RCC 7860 (cell line): Measurements from ENCODE around the gene TPH2.
A peak's percentile ranks its signal among the peaks of the same experiment; 100 is the strongest.

Source experiments
- DNase-seq: peaks from one replicate; pipeline ENCODE4 v3.0.0-alpha.2; 2015; ENCODE audit warnings: low spot score
- FAIRE-seq: peaks from 2 replicates; lab custom pipeline; 2012; peaks lifted over from hg19 to GRCh38; lab: Jason Lieb, UNC

Gene TPH2

GRCh38 chr12:71938728-71939385 lies at the start of gene TPH2:
TSS of gene TPH2 (plus strand) at chr12:71938845. CDS start at chr12:71938987, 142 bp downstream.
- FAIRE-seq = no peak
- peak; percentile 23 for DNase-seq

- no peak for FAIRE-seq
- no peak for DNase-seq
Observed at GRCh38 chr12:71890475-71890874, 48.2 kb upstream of the TPH2 start.

GRCh38 chr12:71892059-71892458 lies 46.6 kb upstream of the TPH2 start:
- FAIRE-seq = no peak
- no peak for DNase-seq

- FAIRE-seq (no peak), DNase-seq (no peak)
Observed at GRCh38 chr12:71896205-71896882, 42.3 kb upstream of the TPH2 start.

GRCh38 chr12:71900091-71900490 lies 38.6 kb upstream of the TPH2 start:
- FAIRE-seq = no peak
- no peak for DNase-seq

GRCh38 chr12:71904629-71905028 lies 34.0 kb upstream of the TPH2 start:
- DNase-seq (no peak), FAIRE-seq (no peak)

GRCh38 chr12:71935594-71935993 lies 3.1 kb upstream of the TPH2 start:
- FAIRE-seq (no peak), DNase-seq (no peak)

GRCh38 chr12:71940068-71940467 lies 1.4 kb downstream of the TPH2 start:
- FAIRE-seq (no peak), DNase-seq (no peak)

GRCh38 chr12:71941174-71941573 lies 2.5 kb downstream of the TPH2 start:
- FAIRE-seq = no peak

GRCh38 chr12:71942259-71942658 lies 3.6 kb downstream of the TPH2 start:
- no peak for FAIRE-seq

More at GRCh38 chr12:71941174-71941573, 2.5 kb downstream of the TPH2 start:
- no peak for DNase-seq

GRCh38 chr12:71942703-71943102 lies 4.1 kb downstream of the TPH2 start:
- FAIRE-seq (no peak), DNase-seq (no peak)

More at GRCh38 chr12:71942259-71942658, 3.6 kb downstream of the TPH2 start:
- no peak for DNase-seq

GRCh38 chr12:71945121-71945520 lies 6.5 kb downstream of the TPH2 start:
- DNase-seq = no peak
- no peak for FAIRE-seq

- FAIRE-seq = no peak
- DNase-seq = no peak
Observed at GRCh38 chr12:71945883-71946282, 7.2 kb downstream of the TPH2 start.

- DNase-seq = no peak
- no peak for FAIRE-seq
Observed at GRCh38 chr12:71947645-71948105, 9.0 kb downstream of the TPH2 start.

GRCh38 chr12:71948390-71948789 lies 9.7 kb downstream of the TPH2 start:
- DNase-seq (no peak), FAIRE-seq (no peak)

GRCh38 chr12:71949646-71950045 lies 11.0 kb downstream of the TPH2 start:
- no peak for FAIRE-seq
- no peak for DNase-seq

GRCh38 chr12:71950404-71950803 lies 11.8 kb downstream of the TPH2 start:
- FAIRE-seq (no peak), DNase-seq (no peak)

- DNase-seq (no peak), FAIRE-seq (no peak)
Observed at GRCh38 chr12:71950819-71951218, 12.2 kb downstream of the TPH2 start.

GRCh38 chr12:71954083-71954778 lies 15.6 kb downstream of the TPH2 start:
- FAIRE-seq = no peak
- DNase-seq = no peak

- no peak for DNase-seq
Observed at GRCh38 chr12:71954861-71955260, 16.2 kb downstream of the TPH2 start.

GRCh38 chr12:71955970-71956369 lies 17.3 kb downstream of the TPH2 start:
- DNase-seq (no peak), FAIRE-seq (no peak)

More at GRCh38 chr12:71954861-71955260, 16.2 kb downstream of the TPH2 start:
- FAIRE-seq = no peak

GRCh38 chr12:71958056-71958455 lies 19.4 kb downstream of the TPH2 start:
- FAIRE-seq (no peak), DNase-seq (no peak)
